Measurements from ENCODE around the gene ANKRD44. TPM values are rescaled to one million over a fixed set of nuclear protein-coding genes. Genes with fewer than 3 reads are reported as not detected.

Gene ANKRD44
- total RNA-seq, 1 experiment from 2014 or later = 7.8 TPM

DNA sequence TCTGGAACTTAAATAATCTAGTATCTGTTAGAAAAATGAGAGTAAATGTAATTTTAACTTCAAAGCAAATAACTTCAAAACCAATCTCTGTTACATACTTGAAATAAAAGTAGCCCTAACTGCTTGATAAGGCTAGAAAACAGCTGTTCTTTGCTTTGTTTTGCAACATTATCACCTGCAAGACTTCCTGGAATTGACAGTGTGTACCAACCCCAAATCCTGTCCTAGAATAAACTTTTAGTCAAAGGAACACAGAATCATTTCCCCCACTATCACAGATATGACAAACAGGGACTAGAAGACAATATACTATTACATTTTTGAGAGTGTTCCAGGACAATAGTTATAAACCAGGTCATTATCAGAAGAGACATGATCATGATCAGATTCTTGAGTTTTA is 278.8 kb downstream of the ANKRD44 start:
- ATAC-seq = no peak
- POLR2A ChIA-PET = no interaction called here
- H3K4me1 ChIP-seq (ENCODE audit: control insufficient read depth, insufficient read depth, low read length) = 0 out of 2 replicates have a peak, but pooled peaks cover 6% of the 10 kb centered on the region

DNA sequence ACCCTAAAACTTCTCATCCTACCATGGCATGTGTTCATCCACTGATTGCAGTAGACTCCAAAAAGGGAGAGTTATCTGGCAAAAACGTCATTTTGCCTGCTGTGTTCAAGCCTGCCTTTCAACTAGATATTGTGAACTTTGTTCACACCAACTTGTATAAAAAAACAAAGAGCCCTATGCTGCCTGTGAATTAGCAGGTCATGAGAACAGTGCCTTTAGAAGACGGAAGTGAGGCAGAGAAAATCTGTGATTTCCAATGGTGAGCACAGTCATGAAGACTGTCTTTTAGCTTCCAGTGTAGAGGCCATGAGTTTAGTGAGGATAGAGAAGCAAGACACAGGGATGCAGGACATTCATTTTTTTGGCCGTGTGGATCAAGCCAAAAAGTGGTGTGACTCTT is 280.5 kb downstream of the ANKRD44 start:
- intact Hi-C loops (cut with micrococcal nuclease; ENCODE audit: unreplicated experiment) = no loop called here
- in situ Hi-C loops (cut with HindIII; ENCODE audit: low pct_unique_long_range_greater_than_20kb, low sequenced_read_pairs) = no loop called here
- no peaks in the 10 kb centered on the region for H3K27me3 ChIP-seq (ENCODE audit: control insufficient read depth, insufficient read depth, low read length)
- no peak overlapping the region for H3K4me3 ChIP-seq (ENCODE audit: low read depth in 2 of 2, low read length in 2 of 2)
- ChIA-PET POLR2A (no interaction called here), CTCF (no interaction called here)
- H3K9me3 ChIP-seq (ENCODE audit: control insufficient read depth, insufficient read depth, low read depth, low read length) = no peaks in the 10 kb centered on the region; the same call in 1 of the 2 replicates
- no peak for ATAC-seq
- no peaks in the 10 kb centered on the region for H3K36me3 ChIP-seq (ENCODE audit: control insufficient read depth, insufficient read depth, low read length)
- H3K27ac ChIP-seq (ENCODE audit: low read length) = no peak overlapping the region
- H3K4me1 ChIP-seq (ENCODE audit: control insufficient read depth, insufficient read depth, low read length) = 0 out of 2 replicates have a peak, but pooled peaks cover 6% of the 10 kb centered on the region
- BruUV-seq (replicated peaks) = no TSS peak
- no peak for DNase-seq (ENCODE audit: low read depth, low spot score)
- TF ChIP-seq, protein P1, sequence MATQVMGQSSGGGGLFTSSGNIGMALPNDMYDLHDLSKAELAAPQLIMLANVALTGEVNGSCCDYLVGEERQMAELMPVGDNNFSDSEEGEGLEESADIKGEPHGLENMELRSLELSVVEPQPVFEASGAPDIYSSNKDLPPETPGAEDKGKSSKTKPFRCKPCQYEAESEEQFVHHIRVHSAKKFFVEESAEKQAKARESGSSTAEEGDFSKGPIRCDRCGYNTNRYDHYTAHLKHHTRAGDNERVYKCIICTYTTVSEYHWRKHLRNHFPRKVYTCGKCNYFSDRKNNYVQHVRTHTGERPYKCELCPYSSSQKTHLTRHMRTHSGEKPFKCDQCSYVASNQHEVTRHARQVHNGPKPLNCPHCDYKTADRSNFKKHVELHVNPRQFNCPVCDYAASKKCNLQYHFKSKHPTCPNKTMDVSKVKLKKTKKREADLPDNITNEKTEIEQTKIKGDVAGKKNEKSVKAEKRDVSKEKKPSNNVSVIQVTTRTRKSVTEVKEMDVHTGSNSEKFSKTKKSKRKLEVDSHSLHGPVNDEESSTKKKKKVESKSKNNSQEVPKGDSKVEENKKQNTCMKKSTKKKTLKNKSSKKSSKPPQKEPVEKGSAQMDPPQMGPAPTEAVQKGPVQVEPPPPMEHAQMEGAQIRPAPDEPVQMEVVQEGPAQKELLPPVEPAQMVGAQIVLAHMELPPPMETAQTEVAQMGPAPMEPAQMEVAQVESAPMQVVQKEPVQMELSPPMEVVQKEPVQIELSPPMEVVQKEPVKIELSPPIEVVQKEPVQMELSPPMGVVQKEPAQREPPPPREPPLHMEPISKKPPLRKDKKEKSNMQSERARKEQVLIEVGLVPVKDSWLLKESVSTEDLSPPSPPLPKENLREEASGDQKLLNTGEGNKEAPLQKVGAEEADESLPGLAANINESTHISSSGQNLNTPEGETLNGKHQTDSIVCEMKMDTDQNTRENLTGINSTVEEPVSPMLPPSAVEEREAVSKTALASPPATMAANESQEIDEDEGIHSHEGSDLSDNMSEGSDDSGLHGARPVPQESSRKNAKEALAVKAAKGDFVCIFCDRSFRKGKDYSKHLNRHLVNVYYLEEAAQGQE (IDR thresholded peaks at IDR 0.05; ENCODE audit: insufficient read depth in 1 of 2, low read depth in 2 of 2, low read length in 1 of 2) = no peak
- no peak for TF ChIP-seq SIN3A (IDR thresholded peaks at IDR 0.05; ENCODE audit: borderline replicate concordance, insufficient read depth, low read depth, low read length)
- no peak for TF ChIP-seq POLR2AphosphoS5 (IDR thresholded peaks at IDR 0.05; ENCODE audit: low read depth, low read length)
- TF ChIP-seq TCF7L2 (IDR thresholded peaks at IDR 0.05; ENCODE audit: low read depth, low read length) = no peak
- TF ChIP-seq, protein P2, sequence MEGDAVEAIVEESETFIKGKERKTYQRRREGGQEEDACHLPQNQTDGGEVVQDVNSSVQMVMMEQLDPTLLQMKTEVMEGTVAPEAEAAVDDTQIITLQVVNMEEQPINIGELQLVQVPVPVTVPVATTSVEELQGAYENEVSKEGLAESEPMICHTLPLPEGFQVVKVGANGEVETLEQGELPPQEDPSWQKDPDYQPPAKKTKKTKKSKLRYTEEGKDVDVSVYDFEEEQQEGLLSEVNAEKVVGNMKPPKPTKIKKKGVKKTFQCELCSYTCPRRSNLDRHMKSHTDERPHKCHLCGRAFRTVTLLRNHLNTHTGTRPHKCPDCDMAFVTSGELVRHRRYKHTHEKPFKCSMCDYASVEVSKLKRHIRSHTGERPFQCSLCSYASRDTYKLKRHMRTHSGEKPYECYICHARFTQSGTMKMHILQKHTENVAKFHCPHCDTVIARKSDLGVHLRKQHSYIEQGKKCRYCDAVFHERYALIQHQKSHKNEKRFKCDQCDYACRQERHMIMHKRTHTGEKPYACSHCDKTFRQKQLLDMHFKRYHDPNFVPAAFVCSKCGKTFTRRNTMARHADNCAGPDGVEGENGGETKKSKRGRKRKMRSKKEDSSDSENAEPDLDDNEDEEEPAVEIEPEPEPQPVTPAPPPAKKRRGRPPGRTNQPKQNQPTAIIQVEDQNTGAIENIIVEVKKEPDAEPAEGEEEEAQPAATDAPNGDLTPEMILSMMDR (IDR thresholded peaks at IDR 0.05) = no peak

More for the DNA sequence above, 278.8 kb downstream of the ANKRD44 start:
- Histone ChIP-seq H3K36me3 (ENCODE audit: control insufficient read depth, insufficient read depth, low read length) (no peaks in the 10 kb centered on the region), H3K4me3 (ENCODE audit: low read depth in 2 of 2, low read length in 2 of 2) (no peak overlapping the region), H3K27me3 (ENCODE audit: control insufficient read depth, insufficient read depth, low read length) (no peaks in the 10 kb centered on the region), H3K27ac (ENCODE audit: low read length) (no peak overlapping the region), H3K9me3 (ENCODE audit: control insufficient read depth, insufficient read depth, low read depth, low read length) (no peaks in the 10 kb centered on the region; the same call in 1 of the 2 replicates)
- in situ Hi-C loops (cut with HindIII; ENCODE audit: low pct_unique_long_range_greater_than_20kb, low sequenced_read_pairs) (no loop called here), intact Hi-C loops (cut with micrococcal nuclease; ENCODE audit: unreplicated experiment) (no loop called here)
- DNase-seq (ENCODE audit: low read depth, low spot score) = no peak
- no TSS peak for BruUV-seq (replicated peaks)
- TF ChIP-seq SIN3A (IDR thresholded peaks at IDR 0.05; ENCODE audit: borderline replicate concordance, insufficient read depth, low read depth, low read length) (no peak), TCF7L2 (IDR thresholded peaks at IDR 0.05; ENCODE audit: low read depth, low read length) (no peak), POLR2AphosphoS5 (IDR thresholded peaks at IDR 0.05; ENCODE audit: low read depth, low read length) (no peak)
- TF ChIP-seq, protein P1 (IDR thresholded peaks at IDR 0.05; ENCODE audit: insufficient read depth in 1 of 2, low read depth in 2 of 2, low read length in 1 of 2) = no peak
- TF ChIP-seq, protein P2 (IDR thresholded peaks at IDR 0.05) = no peak
- CTCF ChIA-PET = no interaction called here
